ENCODE results near the gene TMOD3.

TMOD3 gene

GRCh38 chr15:51825698-51826097 lies 3.8 kb upstream of the TMOD3 start:
- no peak for TF ChIP-seq CTCF (IDR thresholded peaks at IDR 0.05; ENCODE audit: insufficient read depth, missing control alignments)
- DNase-seq (ENCODE audit: insufficient read length, low spot score) (no peak), FAIRE-seq (no peak)

- FAIRE-seq = no peak
- no peak for TF ChIP-seq CTCF (IDR thresholded peaks at IDR 0.05; ENCODE audit: insufficient read depth, missing control alignments)
- DNase-seq (ENCODE audit: insufficient read length, low spot score) = no peak
Observed at GRCh38 chr15:51828621-51829375, 655 bp upstream of the TMOD3 start.

- DNase-seq (ENCODE audit: insufficient read length, low spot score) = no peak
- FAIRE-seq = no peak
- no peak for TF ChIP-seq CTCF (IDR thresholded peaks at IDR 0.05; ENCODE audit: insufficient read depth, missing control alignments)
Observed at GRCh38 chr15:51830276-51830806, 888 bp downstream of the TMOD3 start.

- FAIRE-seq = no peak
- no peak for TF ChIP-seq CTCF (IDR thresholded peaks at IDR 0.05; ENCODE audit: insufficient read depth, missing control alignments)
- DNase-seq (ENCODE audit: insufficient read length, low spot score) = no peak
Observed at GRCh38 chr15:51833772-51834171, 4.3 kb downstream of the TMOD3 start.

GRCh38 chr15:51837792-51838251 lies 8.4 kb downstream of the TMOD3 start:
- DNase-seq (ENCODE audit: insufficient read length, low spot score) (no peak), FAIRE-seq (no peak)
- no peak for TF ChIP-seq CTCF (IDR thresholded peaks at IDR 0.05; ENCODE audit: insufficient read depth, missing control alignments)

GRCh38 chr15:51838270-51838669 lies 8.8 kb downstream of the TMOD3 start:
- FAIRE-seq = no peak

More at GRCh38 chr15:51838270-51838669, 8.8 kb downstream of the TMOD3 start:
- TF ChIP-seq CTCF (IDR thresholded peaks at IDR 0.05; ENCODE audit: insufficient read depth, missing control alignments) = no peak
- no peak for DNase-seq (ENCODE audit: insufficient read length, low spot score)

All from D721Med (cell line).